HEK293 (cell line): Measurements from ENCODE around the gene RASSF10.

Experiments
- KLF8 ChIP-seq: fragments of 450-650 bp; formaldehyde crosslinking; IDR thresholded peaks from 2 replicates; pipeline ENCODE4 v1.5.1; 2016; ENCODE audit warnings: missing biosample characterization, missing genetic modification characterization
- SP2 ChIP-seq: fragments of 450-650 bp; formaldehyde crosslinking; IDR thresholded peaks from 2 replicates; pipeline ENCODE4 v1.5.1; 2016; ENCODE audit warnings: missing biosample characterization, missing genetic modification characterization
- ZNF221 ChIP-seq: fragments of 450-650 bp; formaldehyde crosslinking; IDR thresholded peaks from 2 replicates; pipeline ENCODE4 v1.5.1; 2017; ENCODE audit warnings: missing biosample characterization, missing genetic modification characterization, borderline replicate concordance
- ZNF341 ChIP-seq: fragments of 450-650 bp; formaldehyde crosslinking; IDR thresholded peaks from 2 replicates; pipeline ENCODE4; 2016; ENCODE audit warnings: low read depth, missing biosample characterization, missing genetic modification characterization
- ZNF549 ChIP-seq: fragments of 450-650 bp; IDR thresholded peaks from 2 replicates; pipeline ENCODE4 v1.5.1; 2018; ENCODE audit warnings: missing biosample characterization, missing genetic modification characterization, mild to moderate bottlenecking, inconsistent platforms, moderate library complexity
- ZNF707 ChIP-seq: fragments of 450-650 bp; formaldehyde crosslinking; IDR thresholded peaks from 2 replicates; pipeline ENCODE4 v1.5.1; 2016; ENCODE audit warnings: missing biosample characterization, missing genetic modification characterization
- ZNF777 ChIP-seq: fragments of 450-650 bp; formaldehyde crosslinking; IDR thresholded peaks from 2 replicates; pipeline ENCODE4 v1.5.1; 2017; ENCODE audit warnings: missing biosample characterization, missing genetic modification characterization, borderline replicate concordance
- ZNF785 ChIP-seq: fragments of 450-650 bp; formaldehyde crosslinking; IDR thresholded peaks from 2 replicates; pipeline ENCODE4 v1.5.1; 2016; ENCODE audit warnings: missing biosample characterization, missing genetic modification characterization
- TF ChIP-seq, protein P1 (sequence below): fragments of 450-650 bp; formaldehyde crosslinking; IDR thresholded peaks from 2 replicates; pipeline ENCODE4 v1.5.1; 2016; ENCODE audit warnings: missing biosample characterization, missing genetic modification characterization
- TF ChIP-seq, protein P2 (sequence below): sonication (generic); formaldehyde crosslinking; IDR thresholded peaks from 2 replicates; pipeline ENCODE4 v1.8.1; 2022; ENCODE audit warnings: mild to moderate bottlenecking, moderate library complexity, missing genetic modification reagents
- TF ChIP-seq, protein P3 (sequence below): fragments of 450-650 bp; formaldehyde crosslinking; IDR thresholded peaks from 2 replicates; pipeline ENCODE4 v1.5.1; 2017; ENCODE audit warnings: missing biosample characterization, missing genetic modification characterization
- TF ChIP-seq, protein P4 (sequence below): fragments of 450-650 bp; formaldehyde crosslinking; IDR thresholded peaks from 2 replicates; pipeline ENCODE4 v1.5.1; 2016; ENCODE audit warnings: missing biosample characterization, missing genetic modification characterization, low read depth

DNA sequence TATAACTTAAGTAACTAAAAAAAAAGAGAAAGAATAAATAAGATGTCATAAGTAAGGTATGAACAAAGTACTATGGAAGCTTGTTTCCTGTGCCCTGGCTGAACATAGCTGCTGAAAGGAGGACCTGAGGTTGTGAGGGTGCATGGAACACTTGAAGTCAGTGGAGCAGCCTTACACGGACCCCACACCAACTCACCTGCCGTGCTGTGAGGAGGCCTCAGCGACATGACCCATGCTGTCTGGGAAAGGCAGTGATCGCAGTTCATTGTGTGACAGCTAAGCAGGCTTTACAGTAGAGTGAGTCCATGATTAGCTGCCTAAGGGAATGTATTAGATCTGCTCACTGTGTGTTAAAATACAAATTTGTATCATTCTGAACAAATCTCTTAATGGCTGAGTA, 17.6 kb downstream of the RASSF10 start:
- TF ChIP-seq, protein P1, sequence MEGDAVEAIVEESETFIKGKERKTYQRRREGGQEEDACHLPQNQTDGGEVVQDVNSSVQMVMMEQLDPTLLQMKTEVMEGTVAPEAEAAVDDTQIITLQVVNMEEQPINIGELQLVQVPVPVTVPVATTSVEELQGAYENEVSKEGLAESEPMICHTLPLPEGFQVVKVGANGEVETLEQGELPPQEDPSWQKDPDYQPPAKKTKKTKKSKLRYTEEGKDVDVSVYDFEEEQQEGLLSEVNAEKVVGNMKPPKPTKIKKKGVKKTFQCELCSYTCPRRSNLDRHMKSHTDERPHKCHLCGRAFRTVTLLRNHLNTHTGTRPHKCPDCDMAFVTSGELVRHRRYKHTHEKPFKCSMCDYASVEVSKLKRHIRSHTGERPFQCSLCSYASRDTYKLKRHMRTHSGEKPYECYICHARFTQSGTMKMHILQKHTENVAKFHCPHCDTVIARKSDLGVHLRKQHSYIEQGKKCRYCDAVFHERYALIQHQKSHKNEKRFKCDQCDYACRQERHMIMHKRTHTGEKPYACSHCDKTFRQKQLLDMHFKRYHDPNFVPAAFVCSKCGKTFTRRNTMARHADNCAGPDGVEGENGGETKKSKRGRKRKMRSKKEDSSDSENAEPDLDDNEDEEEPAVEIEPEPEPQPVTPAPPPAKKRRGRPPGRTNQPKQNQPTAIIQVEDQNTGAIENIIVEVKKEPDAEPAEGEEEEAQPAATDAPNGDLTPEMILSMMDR (tag by site-specific recombination), result no peak
- TF ChIP-seq ZNF221 (tag by site-specific recombination), result no peak
- TF ChIP-seq ZNF549 (tag by site-specific recombination), result no peak
- no peak for TF ChIP-seq SP2 (tag by site-specific recombination)
- TF ChIP-seq, protein P2, sequence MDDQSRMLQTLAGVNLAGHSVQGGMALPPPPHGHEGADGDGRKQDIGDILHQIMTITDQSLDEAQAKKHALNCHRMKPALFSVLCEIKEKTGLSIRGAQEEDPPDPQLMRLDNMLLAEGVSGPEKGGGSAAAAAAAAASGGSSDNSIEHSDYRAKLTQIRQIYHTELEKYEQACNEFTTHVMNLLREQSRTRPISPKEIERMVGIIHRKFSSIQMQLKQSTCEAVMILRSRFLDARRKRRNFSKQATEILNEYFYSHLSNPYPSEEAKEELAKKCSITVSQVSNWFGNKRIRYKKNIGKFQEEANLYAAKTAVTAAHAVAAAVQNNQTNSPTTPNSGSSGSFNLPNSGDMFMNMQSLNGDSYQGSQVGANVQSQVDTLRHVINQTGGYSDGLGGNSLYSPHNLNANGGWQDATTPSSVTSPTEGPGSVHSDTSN, result no peak
- no peak for TF ChIP-seq ZNF777 (tag by site-specific recombination)
- TF ChIP-seq ZNF707, result no peak
- TF ChIP-seq ZNF785 (tag by site-specific recombination), result no peak
- TF ChIP-seq KLF8 (tag by site-specific recombination), result no peak
- TF ChIP-seq, protein P3, sequence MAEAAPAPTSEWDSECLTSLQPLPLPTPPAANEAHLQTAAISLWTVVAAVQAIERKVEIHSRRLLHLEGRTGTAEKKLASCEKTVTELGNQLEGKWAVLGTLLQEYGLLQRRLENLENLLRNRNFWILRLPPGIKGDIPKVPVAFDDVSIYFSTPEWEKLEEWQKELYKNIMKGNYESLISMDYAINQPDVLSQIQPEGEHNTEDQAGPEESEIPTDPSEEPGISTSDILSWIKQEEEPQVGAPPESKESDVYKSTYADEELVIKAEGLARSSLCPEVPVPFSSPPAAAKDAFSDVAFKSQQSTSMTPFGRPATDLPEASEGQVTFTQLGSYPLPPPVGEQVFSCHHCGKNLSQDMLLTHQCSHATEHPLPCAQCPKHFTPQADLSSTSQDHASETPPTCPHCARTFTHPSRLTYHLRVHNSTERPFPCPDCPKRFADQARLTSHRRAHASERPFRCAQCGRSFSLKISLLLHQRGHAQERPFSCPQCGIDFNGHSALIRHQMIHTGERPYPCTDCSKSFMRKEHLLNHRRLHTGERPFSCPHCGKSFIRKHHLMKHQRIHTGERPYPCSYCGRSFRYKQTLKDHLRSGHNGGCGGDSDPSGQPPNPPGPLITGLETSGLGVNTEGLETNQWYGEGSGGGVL (tag by site-specific recombination), result no peak
- TF ChIP-seq ZNF341 (tag by site-specific recombination), result no peak
- TF ChIP-seq, protein P4, sequence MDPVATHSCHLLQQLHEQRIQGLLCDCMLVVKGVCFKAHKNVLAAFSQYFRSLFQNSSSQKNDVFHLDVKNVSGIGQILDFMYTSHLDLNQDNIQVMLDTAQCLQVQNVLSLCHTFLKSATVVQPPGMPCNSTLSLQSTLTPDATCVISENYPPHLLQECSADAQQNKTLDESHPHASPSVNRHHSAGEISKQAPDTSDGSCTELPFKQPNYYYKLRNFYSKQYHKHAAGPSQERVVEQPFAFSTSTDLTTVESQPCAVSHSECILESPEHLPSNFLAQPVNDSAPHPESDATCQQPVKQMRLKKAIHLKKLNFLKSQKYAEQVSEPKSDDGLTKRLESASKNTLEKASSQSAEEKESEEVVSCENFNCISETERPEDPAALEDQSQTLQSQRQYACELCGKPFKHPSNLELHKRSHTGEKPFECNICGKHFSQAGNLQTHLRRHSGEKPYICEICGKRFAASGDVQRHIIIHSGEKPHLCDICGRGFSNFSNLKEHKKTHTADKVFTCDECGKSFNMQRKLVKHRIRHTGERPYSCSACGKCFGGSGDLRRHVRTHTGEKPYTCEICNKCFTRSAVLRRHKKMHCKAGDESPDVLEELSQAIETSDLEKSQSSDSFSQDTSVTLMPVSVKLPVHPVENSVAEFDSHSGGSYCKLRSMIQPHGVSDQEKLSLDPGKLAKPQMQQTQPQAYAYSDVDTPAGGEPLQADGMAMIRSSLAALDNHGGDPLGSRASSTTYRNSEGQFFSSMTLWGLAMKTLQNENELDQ (tag by site-specific recombination), result no peak
